Kidney capillary endothelial cell (primary cell): ENCODE measurements around the gene NCAM2.
"Not testable (repeated sequence)": the region's sequence is repeated elsewhere in the genome, so short reads cannot be mapped to it uniquely, and the experiment has no call there.

ENCODE experiments used
- DNase-seq: peaks from one replicate; pipeline ENCODE4 v3.0.0-alpha.2; 2018; ENCODE audit warnings: low spot score

Gene NCAM2

GRCh38 chr21:21324297-21324696, 326.1 kb downstream of the NCAM2 start:
- no peak for DNase-seq

GRCh38 chr21:21332492-21332891, 334.3 kb downstream of the NCAM2 start:
- DNase-seq = no peak

GRCh38 chr21:21341041-21341440, 342.8 kb downstream of the NCAM2 start:
- DNase-seq = no peak

- DNase-seq = no peak
Measured at GRCh38 chr21:21345296-21345695, 347.1 kb downstream of the NCAM2 start.

- no peak for DNase-seq
Measured at GRCh38 chr21:21345872-21346271, 347.7 kb downstream of the NCAM2 start.

- DNase-seq = no peak
Measured at GRCh38 chr21:21366277-21366676, 368.1 kb downstream of the NCAM2 start.

- DNase-seq = no peak
Measured at GRCh38 chr21:21367583-21367982, 369.4 kb downstream of the NCAM2 start.

GRCh38 chr21:21373969-21374368, 375.8 kb downstream of the NCAM2 start:
- DNase-seq = no peak

- DNase-seq = no peak
Measured at GRCh38 chr21:21383126-21383525, 384.9 kb downstream of the NCAM2 start.

- no peak for DNase-seq
Measured at GRCh38 chr21:21384977-21385376, 386.8 kb downstream of the NCAM2 start.

GRCh38 chr21:21385404-21385803, 387.2 kb downstream of the NCAM2 start:
- no peak for DNase-seq

- DNase-seq = no peak
Measured at GRCh38 chr21:21387916-21388315, 389.7 kb downstream of the NCAM2 start.

GRCh38 chr21:21394064-21394463, 395.9 kb downstream of the NCAM2 start:
- DNase-seq = no peak

- DNase-seq = no peak
Measured at GRCh38 chr21:21396424-21396823, 398.2 kb downstream of the NCAM2 start.

GRCh38 chr21:21397464-21397863, 399.3 kb downstream of the NCAM2 start:
- no peak for DNase-seq

GRCh38 chr21:21401444-21401843, 403.2 kb downstream of the NCAM2 start:
- DNase-seq = no peak

- DNase-seq = not testable (repeated sequence)
Measured at GRCh38 chr21:21402187-21402586, 404.0 kb downstream of the NCAM2 start.

- DNase-seq = not testable (repeated sequence)
Measured at GRCh38 chr21:21404261-21404660, 406.1 kb downstream of the NCAM2 start.

GRCh38 chr21:21406921-21407320, 408.7 kb downstream of the NCAM2 start:
- no peak for DNase-seq

- no peak for DNase-seq
Measured at GRCh38 chr21:21412096-21412495, 413.9 kb downstream of the NCAM2 start.

GRCh38 chr21:21415741-21416140, 417.5 kb downstream of the NCAM2 start:
- DNase-seq = no peak

- DNase-seq = no peak
Measured at GRCh38 chr21:21434944-21435343, 436.7 kb downstream of the NCAM2 start.

- no peak for DNase-seq
Measured at GRCh38 chr21:21436012-21436534, 437.9 kb downstream of the NCAM2 start.

GRCh38 chr21:21439761-21440160, 441.6 kb downstream of the NCAM2 start:
- DNase-seq = no peak

- no peak for DNase-seq
Measured at GRCh38 chr21:21457077-21457476, 458.9 kb downstream of the NCAM2 start.
